Osteocyte (in vitro differentiated cells): ENCODE results near the gene ID1. TPM values are rescaled to one million over a fixed set of nuclear protein-coding genes. Genes with fewer than 3 reads are reported as not detected.

ENCODE experiments used
- DNase-seq: peaks from one replicate; pipeline ENCODE4 v3.0.0; 2021; ENCODE audit warnings: mixed read lengths; ENCODE audit not compliant: unreplicated experiment; ENCODE audit errors: extremely low spot score
- H3K27ac Mint-ChIP-seq: one replicate; pipeline ENCODE4 v1.8.0; 2021; ENCODE audit warnings: mild to moderate bottlenecking, mixed read lengths; ENCODE audit not compliant: unreplicated experiment
- H3K27me3 Mint-ChIP-seq: one replicate; pipeline ENCODE4 v1.8.0; 2021; ENCODE audit warnings: mixed read lengths; ENCODE audit not compliant: unreplicated experiment
- H3K36me3 Mint-ChIP-seq: one replicate; pipeline ENCODE4 v1.8.0; 2021; ENCODE audit warnings: mixed read lengths; ENCODE audit not compliant: unreplicated experiment
- H3K4me1 Mint-ChIP-seq: one replicate; pipeline ENCODE4 v1.8.0; 2021; ENCODE audit warnings: mixed read lengths; ENCODE audit not compliant: unreplicated experiment
- H3K4me3 Mint-ChIP-seq: one replicate; pipeline ENCODE4 v1.8.0; 2021; ENCODE audit warnings: mild to moderate bottlenecking, moderate library complexity, mixed read lengths; ENCODE audit not compliant: unreplicated experiment
- H3K9me3 Mint-ChIP-seq: one replicate; pipeline ENCODE4 v1.8.0; 2021; ENCODE audit warnings: mixed read lengths; ENCODE audit not compliant: unreplicated experiment
- total RNA-seq: library from RNA; stranded (reverse); gene quantifications from 2 replicates; pipeline ENCODE4 v1.2.1, GENCODE V29; 2021
- TF ChIP-seq, protein P1 (sequence below): fragments of 200-600 bp; sonication (generic); IDR thresholded peaks from 2 replicates; pipeline ENCODE4 v1.5.0; 2021; ENCODE audit warnings: antibody characterized with exemption, mild to moderate bottlenecking, moderate library complexity

Gene ID1
- total RNA-seq, 1 donor from 2014 or later: 8.2 TPM

DNA sequence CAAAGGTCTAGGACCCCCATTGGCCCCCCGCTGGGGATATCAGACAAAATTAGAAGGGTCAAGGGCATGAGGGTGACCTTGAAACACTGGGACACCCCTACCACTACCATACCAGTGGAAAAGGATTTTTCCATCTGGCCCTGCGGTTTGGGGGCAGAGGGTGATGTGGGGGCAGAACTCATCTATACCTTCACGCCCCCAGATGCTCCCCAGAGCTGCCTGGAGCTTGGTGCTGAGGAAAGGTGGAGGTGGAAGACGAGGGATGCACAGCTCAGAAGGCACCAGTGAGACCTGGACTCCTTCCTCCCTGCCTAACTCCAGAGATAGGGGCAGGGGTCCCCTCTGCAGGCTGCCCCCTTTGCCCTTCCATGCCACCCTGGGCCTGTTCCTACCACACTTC, 33.7 kb downstream of the ID1 start:
- DNase-seq: no peak
- peaks cover 3% of the 10 kb centered on the region for H3K27me3 Mint-ChIP-seq
- H3K4me1 Mint-ChIP-seq: no peaks in the 10 kb centered on the region
- TF ChIP-seq, protein P1, sequence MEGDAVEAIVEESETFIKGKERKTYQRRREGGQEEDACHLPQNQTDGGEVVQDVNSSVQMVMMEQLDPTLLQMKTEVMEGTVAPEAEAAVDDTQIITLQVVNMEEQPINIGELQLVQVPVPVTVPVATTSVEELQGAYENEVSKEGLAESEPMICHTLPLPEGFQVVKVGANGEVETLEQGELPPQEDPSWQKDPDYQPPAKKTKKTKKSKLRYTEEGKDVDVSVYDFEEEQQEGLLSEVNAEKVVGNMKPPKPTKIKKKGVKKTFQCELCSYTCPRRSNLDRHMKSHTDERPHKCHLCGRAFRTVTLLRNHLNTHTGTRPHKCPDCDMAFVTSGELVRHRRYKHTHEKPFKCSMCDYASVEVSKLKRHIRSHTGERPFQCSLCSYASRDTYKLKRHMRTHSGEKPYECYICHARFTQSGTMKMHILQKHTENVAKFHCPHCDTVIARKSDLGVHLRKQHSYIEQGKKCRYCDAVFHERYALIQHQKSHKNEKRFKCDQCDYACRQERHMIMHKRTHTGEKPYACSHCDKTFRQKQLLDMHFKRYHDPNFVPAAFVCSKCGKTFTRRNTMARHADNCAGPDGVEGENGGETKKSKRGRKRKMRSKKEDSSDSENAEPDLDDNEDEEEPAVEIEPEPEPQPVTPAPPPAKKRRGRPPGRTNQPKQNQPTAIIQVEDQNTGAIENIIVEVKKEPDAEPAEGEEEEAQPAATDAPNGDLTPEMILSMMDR: no peak
- no peak overlapping the region for H3K27ac Mint-ChIP-seq
- no peaks in the 10 kb centered on the region for H3K9me3 Mint-ChIP-seq
- no peaks in the 10 kb centered on the region for H3K36me3 Mint-ChIP-seq
- H3K4me3 Mint-ChIP-seq: no peak overlapping the region

GRCh38 chr20:31640259-31640658, 35.2 kb downstream of the ID1 start:
- H3K4me1 Mint-ChIP-seq: no peaks in the 10 kb centered on the region

DNA sequence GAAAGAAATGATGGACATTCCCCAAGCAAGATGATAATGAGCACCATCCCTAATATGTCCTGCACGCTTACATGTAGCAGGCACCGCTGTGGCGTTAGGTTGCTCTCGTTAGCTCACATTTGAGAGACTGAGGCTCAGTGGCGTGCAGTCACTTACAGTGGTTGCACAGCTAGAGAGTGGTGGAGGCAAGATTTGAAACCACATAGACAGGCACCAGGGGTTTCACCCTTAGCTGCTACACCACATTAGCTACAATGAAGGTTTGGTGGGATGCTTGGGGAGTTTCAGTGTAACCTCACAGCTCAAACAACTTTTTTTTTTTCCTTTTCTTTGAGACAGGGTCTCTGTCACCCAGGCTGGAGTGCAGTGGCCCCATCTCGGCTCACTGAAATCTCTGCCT, 36.3 kb downstream of the ID1 start:
- H3K27me3 Mint-ChIP-seq: peaks cover 3% of the 10 kb centered on the region
- H3K4me3 Mint-ChIP-seq: no peak overlapping the region
- no peak for DNase-seq
- no peaks in the 10 kb centered on the region for H3K36me3 Mint-ChIP-seq
- TF ChIP-seq, protein P1: no peak
- no peak overlapping the region for H3K27ac Mint-ChIP-seq
- no peaks in the 10 kb centered on the region for H3K9me3 Mint-ChIP-seq
- no peaks in the 10 kb centered on the region for H3K4me1 Mint-ChIP-seq

More at GRCh38 chr20:31640259-31640658, 35.2 kb downstream of the ID1 start:
- TF ChIP-seq, protein P1: no peak
- Mint-ChIP-seq H3K27me3 (peaks cover 3% of the 10 kb centered on the region), H3K27ac (no peak overlapping the region), H3K36me3 (no peaks in the 10 kb centered on the region), H3K9me3 (no peaks in the 10 kb centered on the region), H3K4me3 (no peak overlapping the region)
- DNase-seq: no peak

DNA sequence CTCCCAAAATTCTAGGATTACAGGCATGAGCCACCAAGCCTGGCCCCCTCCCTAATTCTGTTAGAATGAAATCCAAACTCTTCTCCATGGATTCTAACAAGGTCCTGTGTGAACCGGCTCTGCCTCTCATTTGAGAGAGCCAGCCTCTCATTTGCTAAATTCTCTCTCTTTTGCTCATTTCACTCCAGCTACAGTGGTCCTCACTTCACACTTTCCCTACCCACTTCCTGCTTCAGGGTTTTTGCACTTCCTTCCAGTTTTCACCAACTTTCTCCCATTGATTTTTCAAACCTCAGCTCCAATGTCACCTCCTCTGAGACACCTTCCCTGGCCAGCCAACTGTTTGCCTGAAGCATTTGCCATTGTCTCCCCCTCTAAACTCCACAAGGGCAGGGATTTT, 37.7 kb downstream of the ID1 start:
- Mint-ChIP-seq H3K4me3 (no peak overlapping the region), H3K36me3 (no peaks in the 10 kb centered on the region), H3K27me3 (peaks cover 3% of the 10 kb centered on the region), H3K4me1 (no peaks in the 10 kb centered on the region), H3K27ac (no peak overlapping the region), H3K9me3 (no peaks in the 10 kb centered on the region)
- TF ChIP-seq, protein P1: no peak
- DNase-seq: no peak

- TF ChIP-seq, protein P1: no peak
- Mint-ChIP-seq H3K4me1 (no peaks in the 10 kb centered on the region), H3K27ac (no peak overlapping the region), H3K27me3 (peaks cover 3% of the 10 kb centered on the region), H3K36me3 (no peaks in the 10 kb centered on the region), H3K4me3 (no peak overlapping the region), H3K9me3 (no peaks in the 10 kb centered on the region)
- no peak for DNase-seq
These were observed 38.4 kb downstream of the ID1 start for GRCh38 chr20:31643522-31643921.
